Stimulated activated CD4-positive, alpha-beta T cell treated with anti-CD3 and anti-CD28 coated beads, Interleukin-1b, Interleukin-23, amount 100 ng/mL, for 24 hours (primary cell): Measurements from ENCODE around the gene KRTAP10-2.

Experiments used
- DNase-seq, 4 experiments: peaks; one replicate each; pipeline ENCODE4 v3.0.0-alpha.2; 2020; ENCODE audit warnings: low read depth in 4 of 4, low spot score in 1 of 4

KRTAP10-2 gene

DNA sequence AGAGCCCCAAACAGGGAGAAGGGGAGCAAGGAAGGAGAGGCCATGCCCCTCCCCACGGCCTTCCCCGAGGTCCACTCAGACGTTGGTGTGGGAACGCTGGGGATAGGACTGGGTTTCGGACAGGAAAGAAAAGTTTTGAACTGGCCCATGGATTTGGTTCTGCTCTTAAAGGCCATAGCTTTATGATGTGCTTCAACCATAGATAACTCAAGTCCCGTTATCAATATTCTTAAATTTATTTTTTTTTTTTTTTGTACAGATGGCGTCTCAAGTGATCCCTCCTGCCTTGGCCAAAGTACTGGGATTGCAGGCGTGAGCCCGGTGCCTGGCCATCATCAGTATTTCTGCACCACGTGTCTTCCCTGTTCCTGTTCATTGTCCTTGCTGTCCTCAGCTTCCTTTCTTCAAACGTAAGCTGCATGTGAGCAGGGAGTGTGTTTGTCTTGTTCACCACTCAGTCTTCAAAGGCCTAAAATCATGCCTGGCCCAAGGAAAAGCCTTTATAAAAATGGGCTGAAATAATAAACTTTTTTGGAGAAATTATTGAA, 10.5 kb downstream of the KRTAP10-2 start:
- no peak for DNase-seq

DNA sequence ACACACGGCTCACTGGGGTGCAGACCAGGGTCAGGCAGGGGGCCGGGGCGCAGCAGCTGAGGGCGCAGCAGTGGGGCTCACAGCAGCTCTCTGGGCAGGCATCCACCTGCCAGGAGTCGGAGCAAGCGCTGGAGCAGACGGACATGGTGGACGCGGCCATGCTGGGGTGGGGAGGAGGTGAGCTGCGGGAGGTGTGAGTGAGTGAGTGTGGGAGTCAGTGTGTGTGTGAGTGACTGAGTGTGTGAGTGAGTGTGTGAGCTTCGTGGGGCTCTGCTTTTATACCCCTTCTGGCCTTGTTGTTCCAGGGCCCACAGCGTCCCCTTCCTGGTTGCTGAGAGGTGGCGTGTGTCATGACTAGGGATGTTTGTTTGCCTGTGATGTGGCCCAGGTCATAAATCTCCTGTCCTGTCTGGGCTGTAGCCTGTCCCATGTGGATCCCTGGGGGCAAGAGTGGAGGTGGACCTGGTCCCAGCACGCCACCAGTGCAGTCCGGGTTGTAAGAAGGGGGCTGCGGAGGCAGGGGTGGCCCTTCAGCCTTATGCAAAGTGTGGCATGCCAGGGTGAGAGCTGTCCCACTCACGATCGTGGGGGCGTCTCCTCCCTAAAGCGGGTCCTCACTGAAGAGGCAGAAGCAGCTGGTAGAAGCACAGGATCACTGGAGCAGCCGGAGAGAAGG, 11.2 kb downstream of the KRTAP10-2 start, which contains the start of gene KRTAP10-1:
TSS of gene KRTAP10-1 (minus strand) at position 205 of the 676 bp plus-strand sequence. CDS start at position 160, 45 bp downstream.
- no peak for DNase-seq

DNA sequence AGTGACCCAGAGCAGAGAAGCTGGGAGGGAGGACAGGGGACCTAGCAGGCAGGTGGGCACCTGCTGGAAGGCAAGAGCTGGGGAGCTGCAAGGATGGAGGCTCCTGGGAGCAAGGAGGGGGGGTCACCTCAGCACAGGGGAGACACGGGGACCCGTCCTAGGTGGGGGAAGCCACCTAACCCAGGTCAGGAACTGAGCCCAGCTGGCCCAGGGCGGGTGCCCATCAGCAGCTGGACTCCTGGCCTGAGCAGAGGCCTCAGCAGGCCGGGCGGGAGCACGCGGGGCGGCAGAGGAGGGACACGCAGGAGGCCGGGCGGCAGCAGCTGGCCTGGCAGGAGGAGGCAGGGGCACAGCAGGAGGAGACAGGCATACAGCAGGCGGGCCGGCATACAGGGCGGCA, 12.3 kb downstream of the KRTAP10-2 start:
- DNase-seq, result no peak

DNA sequence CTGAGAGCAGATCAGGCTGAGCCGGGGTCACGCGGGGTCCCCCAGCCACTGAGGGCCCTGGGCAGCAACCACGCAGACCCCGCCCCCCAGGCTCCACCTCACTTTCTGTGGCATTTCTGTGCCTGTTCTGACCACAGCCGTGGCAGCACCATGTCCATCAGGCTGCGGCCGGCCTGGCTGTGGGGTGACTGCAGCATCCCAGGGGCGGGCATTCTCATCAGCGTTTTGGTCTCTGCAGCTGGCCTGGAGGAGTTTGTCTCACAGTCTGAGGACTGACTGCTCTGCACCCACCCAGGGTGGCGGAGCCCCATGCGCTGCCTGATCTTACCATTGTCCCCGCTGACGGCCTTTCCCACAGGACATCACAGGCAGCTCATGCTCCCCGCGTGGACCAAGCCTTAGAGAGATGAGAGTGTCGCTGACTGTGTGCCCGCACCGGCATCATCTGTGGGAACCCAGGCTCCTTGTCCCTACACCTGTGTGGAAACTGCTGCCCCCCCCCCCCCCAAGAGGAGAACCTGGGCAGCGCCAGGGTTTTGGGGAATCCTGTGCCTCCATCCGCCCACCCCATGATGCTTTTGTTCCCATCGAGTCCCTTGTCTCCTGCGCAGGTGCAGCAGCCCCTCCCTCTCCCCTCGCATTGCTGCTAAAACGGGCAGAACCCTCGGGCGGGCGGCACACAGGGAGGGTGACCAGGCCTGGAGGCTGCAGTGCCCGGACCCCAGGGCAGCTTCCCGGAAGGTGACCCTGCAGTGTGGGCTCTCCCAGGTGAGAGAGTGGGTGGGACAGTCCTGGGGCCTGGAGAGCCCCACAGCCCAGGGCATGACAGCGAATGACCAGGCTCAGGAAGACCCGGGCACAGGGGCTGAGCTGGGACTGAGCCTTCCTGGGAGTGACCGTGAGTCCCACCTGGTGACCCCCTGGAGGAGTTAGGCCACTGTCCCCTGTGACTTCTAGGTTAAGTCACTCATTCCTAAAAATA, 13.1 kb downstream of the KRTAP10-2 start:
- DNase-seq, result no peak

DNA sequence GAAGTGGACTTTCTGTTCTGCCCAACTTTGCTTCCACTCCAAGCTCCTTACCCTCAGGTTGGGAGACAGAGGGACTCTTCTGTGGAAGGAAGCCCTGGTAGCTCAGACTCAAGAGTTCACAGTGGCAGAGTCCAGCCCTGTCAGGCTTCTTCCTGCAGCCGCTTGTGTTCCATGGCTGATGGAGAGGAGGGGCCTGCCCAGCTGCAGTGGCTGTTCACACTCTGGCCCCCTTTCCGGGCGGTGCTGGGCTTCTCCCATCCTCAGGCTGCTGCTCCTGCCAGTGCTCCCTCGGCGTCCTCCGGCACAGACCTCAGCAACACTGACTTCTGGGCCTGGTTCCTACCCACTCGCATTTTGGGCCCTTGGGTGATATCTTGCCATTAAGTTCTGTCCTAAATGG, 15.3 kb downstream of the KRTAP10-2 start:
- DNase-seq, result no peak

DNA sequence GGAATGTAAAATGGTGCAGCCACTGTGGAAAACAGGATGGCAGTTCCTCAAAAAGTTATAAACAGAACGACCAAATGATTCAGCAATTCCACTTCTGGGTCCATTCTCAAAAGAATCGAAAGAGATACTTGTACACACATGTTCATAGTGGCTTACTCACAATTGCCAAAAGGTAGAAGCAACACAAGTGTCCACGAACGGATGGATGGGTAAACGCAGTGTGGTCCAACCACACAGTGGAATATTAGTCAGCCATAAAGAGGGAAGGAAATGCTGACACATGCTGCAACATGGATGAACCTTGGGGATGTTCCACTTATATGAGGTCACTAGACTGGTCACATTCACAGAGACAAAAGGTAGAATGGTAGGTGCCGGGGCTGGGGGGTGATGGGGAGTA, 16.6 kb downstream of the KRTAP10-2 start:
- no peak for DNase-seq

DNA sequence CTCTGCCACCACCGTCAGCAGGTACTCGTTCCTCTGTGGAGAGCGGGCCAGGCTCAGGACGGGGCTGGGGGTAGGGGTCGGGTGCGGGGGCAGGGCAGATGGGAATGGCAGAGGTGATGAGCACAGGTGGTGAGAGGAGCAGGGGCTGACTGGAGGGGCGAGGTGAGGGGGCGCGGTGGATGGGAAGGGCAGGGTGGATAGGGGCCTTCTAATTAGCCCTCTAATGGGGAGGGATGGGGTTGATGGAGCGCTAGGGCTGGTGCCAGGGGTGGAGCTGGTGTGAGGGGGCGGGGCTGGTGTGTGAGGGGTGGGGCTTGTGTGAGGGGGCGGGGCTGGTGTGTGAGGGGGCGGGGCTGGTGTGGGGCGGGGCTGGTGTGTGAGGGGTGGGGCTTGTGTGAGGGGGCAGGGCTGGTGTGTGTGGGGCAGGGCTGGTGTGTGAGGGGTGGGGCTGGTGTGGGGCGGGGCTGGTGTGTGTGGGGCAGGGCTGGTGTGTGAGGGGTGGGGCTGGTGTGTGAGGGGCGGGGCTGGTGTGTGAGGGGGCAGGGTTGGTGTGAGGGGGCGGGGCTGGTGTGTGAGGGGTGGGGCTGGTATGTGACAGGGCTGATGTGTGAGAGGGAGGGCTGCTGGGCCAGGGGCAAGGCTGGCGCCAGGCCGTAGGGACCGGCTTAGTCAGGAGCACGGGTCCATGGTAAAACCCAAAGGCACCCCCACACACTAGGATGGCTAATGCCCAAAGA, 17.2 kb downstream of the KRTAP10-2 start:
- no peak for DNase-seq

DNA sequence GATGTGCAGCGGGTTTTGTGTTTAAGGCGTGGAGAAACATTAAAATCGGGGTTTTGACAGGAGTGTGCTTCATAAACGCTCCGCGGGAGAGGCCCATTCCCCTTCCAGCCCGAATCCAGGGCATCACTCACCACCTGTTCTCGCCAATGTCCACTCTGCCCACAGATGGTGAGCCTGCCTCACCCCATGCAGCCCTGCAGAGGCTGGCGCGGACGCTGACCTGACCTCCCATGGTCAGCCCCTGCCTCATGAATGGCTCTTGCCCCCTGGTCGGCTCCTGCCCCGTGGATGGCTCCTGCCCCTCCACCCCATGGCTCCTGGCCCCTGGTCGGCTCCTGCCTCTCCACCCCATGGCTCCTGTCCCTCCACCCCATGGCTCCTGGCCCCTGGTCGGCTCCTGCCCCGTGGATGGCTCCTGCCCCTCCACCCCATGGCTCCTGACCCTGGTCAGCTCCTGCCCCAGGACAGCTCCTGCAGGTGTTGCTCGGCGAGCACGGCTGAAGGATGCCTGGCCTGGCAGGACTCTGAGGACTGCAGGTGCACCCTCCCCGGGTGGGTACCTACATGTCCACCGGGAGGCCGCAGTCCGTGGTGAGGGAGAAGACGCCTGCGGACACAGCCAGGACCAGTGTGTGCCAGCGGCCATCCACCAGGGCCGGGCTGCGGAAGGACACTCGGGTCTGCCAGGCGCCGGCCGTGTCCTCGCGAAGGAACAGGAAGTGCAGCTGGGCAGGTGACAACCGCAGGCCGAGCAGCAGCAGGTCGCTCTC, 18.0 kb downstream of the KRTAP10-2 start:
- no peak for DNase-seq

DNA sequence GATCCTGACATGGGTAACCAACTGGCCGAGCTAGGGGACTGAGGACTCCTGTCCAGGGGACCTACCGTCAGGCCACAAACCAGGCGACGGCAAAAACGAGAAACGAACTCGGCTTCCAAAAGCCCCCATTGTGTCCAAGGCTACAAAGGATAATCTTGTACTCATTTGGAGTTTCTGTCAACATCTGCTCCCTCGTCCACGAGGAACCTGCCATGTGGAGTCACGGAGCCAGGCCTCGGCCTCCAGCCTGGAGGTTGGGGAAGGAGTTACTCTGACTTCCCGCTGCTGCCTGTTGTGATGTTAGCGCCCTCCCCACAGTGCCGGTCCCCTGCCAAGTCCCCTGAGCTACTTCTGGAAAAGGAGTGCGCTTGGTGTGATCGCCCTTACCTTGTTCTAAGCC, 18.6 kb downstream of the KRTAP10-2 start:
- no peak for DNase-seq

DNA sequence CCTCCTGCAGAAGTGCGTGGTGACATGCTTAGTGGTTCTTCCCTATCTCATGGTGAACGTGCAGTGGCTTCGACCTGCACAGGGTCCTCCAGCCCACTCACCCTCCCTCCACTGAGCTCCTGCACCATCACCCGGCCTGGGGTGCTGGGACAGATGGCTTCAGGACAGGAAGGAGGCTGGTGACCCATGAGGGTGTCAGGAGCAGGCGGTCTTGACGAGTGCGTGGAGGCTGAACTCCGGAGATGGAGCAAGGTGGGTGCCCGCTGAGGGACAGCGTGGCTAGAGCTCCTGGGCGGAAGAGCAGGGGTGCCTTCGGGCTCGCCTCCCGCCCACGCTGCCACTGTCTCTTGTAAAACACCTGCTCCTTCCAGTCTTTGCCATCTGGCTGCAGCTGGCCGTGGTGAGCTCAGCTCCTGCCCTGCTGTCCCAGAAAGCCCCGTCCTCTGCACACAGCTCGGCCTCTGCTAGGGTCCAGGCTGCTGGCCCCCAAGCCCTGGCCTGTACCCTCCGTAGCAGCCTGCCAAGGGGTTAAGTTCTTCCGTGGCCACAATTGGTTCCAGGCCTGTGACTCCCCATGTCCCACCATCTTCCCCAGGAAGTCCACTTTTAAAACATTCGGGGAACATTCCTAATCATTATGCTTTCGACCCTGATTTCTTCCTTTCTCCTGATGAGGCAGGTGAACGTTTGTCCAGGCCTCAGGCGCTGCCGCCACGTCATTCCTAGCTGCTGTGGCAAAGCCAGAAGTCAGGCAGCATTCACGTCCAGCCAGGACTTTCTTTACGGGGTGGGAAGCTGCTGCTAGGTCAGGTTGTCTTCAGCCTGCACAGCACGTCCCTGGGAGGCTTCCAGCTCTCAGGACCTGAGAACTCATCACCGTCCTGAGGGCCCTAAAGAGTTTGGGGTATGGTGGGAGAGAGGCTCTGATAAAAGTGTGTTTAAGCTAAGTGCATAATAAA, 19.4 kb downstream of the KRTAP10-2 start:
- no peak for DNase-seq

DNA sequence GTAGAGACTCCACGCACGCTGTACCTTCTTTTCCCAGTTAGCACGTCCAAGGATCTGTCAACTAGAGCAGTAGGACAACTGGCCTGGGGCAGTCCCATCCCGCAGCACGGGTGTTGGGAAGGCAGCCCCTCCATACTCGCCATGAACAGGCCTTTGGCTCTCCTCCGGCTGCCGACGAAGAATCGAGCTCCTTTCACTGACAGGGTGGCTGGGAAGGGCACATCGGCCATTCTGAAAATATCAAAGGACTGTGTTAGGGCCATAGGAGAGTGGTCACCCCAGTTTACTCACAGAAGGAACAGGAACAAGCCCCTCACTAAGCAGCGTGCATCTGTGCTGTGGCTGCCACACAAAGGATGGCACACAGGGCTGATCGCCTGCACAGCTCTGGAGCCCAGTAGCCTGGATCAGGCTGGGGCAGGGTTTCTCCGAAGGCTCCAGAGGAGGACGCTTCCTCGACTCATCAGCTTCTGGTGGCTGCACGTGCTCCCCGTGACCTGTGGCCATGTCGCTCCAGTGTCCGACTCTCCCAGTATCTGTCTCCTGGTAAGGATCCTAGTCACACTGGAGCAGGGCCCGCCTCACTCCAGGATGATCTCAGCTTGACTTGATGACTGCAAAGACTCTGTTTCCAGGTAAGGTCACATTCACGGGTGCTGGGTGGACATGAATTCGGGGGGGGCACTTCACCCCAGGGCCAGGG, 20.3 kb downstream of the KRTAP10-2 start:
- DNase-seq, result no peak

DNA sequence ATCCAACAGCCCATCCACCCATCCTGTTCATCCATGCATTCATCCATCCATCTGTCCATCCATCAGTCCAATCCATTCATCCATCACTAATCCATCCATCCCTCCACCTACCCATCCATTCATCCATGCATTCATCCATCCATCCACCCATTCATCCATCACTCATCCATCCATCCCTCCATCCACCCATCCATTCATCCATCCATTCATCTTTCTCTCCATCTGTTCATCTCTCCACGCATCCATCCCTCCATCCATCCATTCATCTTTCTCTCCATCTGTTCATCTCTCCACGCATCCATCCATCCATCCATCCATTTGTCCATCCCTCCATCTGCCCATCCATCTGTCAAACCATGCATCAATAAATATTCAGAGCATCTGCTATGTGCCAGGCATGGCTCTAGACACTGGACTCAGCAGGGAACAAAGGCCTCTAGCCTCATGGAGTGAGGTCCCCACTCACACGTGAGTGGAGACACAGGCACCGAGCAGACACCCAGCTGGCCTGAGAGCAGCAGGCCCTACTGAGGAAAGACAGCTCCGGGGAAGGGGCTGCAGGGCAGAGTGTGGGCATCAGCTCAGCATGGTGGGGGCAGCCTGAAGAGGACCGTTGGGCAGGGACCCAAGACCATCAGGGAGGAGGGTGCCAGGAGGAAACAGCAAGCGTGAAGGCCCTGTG, 20.9 kb downstream of the KRTAP10-2 start:
- DNase-seq, result no peak

DNA sequence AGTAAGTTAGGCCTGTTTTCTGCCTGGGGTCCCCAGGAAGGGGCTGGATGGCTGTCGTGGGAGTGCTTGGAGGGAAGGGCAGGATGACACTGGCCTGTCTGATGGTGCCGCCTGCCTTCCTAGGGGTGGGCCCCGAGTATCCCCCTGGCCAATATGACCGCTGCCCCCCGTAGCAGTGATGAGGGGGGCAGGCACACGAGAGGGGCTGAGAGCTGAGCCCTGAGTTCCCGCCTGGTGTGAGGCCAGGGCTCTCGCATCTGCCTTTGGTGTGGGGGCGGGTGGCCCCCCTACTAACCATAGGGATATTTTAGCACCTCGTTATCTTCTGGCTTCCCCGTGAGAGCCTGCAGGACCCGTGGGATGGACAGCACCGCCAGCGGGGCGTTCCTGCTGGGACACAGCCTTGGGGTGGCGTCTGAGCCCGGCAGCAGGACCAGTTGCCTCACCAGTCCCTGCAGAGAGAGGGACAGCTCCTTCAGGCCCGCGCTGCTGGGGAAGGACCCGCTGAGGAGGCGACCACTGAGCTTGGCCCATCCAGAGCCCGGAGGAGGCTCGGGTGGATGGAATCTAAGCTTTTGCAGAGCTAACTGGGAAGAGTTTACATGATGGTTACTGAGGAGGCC, 21.7 kb downstream of the KRTAP10-2 start:
- DNase-seq, result no peak

DNA sequence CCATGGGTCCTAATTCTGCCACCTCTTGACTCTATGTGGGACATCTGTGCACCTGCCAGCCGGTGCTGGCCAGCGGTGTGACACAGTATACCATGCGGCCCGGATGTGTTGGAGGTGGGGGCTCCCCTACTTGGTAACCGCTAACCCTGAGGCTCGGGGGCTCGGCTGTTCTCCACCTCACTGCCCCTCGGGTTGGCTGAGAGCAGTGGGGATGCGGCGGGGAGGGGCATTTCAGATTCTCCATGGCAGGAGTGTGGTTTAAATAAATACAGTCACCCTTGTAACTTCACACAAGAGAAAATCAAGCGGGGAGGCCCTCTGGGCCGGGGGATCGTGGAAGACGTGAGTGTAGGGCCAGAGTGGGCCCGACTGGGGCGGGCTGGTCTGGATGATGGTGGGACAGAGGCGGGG, 22.3 kb downstream of the KRTAP10-2 start:
- DNase-seq, result no peak

DNA sequence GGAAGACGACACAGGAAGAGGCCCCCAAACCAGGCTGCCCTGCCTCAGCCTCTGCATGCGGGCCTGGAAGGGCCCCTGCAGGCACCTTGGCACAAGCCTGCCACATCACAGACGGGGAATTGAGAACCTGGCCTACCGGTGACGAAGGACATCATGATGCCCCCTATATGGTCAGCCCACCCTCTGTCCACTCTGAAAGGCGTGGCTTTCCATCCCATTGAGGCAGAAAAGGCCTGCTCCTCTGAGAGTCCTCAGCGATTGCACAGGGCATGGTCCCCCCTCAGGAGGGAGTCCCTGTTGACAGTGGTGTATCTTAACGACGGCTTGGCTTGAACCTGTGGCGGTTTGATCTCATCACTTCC, 22.7 kb downstream of the KRTAP10-2 start:
- DNase-seq, result no peak

DNA sequence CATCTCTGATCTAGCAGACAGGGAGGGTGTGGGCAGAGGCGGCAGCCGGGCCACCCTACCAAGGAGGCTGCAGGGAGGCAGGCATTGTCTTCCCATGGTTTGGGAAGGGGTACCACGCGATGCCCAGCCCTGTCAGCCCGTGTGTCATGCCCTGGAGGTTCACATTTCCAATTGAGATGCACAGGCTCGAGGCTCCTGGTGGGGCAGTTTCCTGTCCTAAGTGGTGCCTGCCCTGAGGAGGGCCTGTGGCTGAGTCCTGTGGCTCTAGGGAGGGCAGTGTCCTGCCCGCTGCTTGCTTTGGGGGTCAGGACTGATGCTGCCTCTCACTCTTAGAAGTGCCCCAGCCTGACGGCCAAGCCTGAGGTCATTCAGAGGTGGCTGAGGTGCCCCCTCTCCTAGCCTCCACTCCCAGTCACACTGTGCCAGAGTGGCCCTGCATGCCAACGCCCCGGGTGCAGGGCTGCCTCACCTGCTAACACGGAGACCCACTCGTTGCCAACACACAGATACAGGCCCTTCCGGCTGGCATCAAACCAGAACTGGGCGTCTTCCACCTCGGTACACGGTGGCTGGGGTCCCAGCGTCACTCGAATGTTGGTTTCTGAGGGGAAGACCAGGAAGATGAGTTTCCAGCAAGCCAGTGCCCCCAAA, 23.2 kb downstream of the KRTAP10-2 start:
- no peak for DNase-seq
